ENCODE results near the gene TOP1. TPM values are rescaled to one million over a fixed set of nuclear protein-coding genes. Genes with fewer than 3 reads are reported as not detected.

TOP1 gene
- polyA plus RNA-seq, 3 donors, result 6.9 to 11.5 (median 11.5) TPM

DNA sequence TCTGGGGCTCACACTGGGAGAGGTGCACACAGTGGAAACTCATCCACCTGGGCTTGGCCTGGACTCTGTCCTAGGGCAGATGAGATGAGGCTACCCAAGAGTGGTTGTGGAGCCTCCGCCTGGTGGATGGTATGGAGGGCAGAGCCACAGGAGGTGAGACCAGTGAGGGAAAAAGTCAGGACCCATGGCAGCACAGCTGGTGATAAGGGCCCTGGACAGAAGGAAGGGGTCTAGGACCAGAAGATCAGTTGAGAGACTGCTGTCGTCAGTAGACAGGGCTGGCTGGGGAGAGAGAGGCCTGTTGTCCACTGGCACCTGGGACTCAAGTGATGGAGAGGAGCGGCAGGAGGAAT lies 138.5 kb downstream of the TOP1 start:
- no peak overlapping the region for H2AFZ ChIP-seq (ENCODE audit: insufficient read depth, low read depth, low read length, poor library complexity, severe bottlenecking)
- peaks cover 0 to 6% of the 10 kb centered on the region in 2 donors for H3K27me3 ChIP-seq (ENCODE audit: control insufficient read depth in 2 of 2, insufficient read depth in 2 of 2, low read length in 2 of 2)
- Mint-ChIP-seq H3K27me3 (ENCODE audit: low read depth in 3 of 3) (peaks cover 40 to 65% (median 43%) of the 10 kb centered on the region in 3 donors), H3K9me3 (peaks cover 0 to 2% (median 0%) of the 10 kb centered on the region in 7 donors), H3K4me3 (no peak overlapping the region), H3K4me1 (no peaks in the 10 kb centered on the region), H3K36me3 (peaks cover 8 to 26% of the 10 kb centered on the region in 2 donors), H3K27ac (no peak overlapping the region)
- no peak overlapping the region for H3K27ac ChIP-seq (ENCODE audit: low read depth in 1 of 2, low read length in 2 of 2)
- WGBS (ENCODE audit: insufficient coverage), result 93% methylated on average over 3 of the region's 3 CpGs
- no peaks in the 10 kb centered on the region for H4K20me1 ChIP-seq (ENCODE audit: insufficient read depth, low read length)
- H3K4me1 ChIP-seq (ENCODE audit: control insufficient read depth in 1 of 2, insufficient read depth in 2 of 2, low read length in 2 of 2), result no peaks in the 10 kb centered on the region
- H3K9ac ChIP-seq (ENCODE audit: insufficient read depth, low read length, poor library complexity, severe bottlenecking), result no peak overlapping the region
- no peaks in the 10 kb centered on the region for H3K9me3 ChIP-seq (replicated peaks in 1 of 2; ENCODE audit: control insufficient read depth in 1 of 2, insufficient read depth in 1 of 2, low read length in 2 of 2)
- TF ChIP-seq, protein P1, sequence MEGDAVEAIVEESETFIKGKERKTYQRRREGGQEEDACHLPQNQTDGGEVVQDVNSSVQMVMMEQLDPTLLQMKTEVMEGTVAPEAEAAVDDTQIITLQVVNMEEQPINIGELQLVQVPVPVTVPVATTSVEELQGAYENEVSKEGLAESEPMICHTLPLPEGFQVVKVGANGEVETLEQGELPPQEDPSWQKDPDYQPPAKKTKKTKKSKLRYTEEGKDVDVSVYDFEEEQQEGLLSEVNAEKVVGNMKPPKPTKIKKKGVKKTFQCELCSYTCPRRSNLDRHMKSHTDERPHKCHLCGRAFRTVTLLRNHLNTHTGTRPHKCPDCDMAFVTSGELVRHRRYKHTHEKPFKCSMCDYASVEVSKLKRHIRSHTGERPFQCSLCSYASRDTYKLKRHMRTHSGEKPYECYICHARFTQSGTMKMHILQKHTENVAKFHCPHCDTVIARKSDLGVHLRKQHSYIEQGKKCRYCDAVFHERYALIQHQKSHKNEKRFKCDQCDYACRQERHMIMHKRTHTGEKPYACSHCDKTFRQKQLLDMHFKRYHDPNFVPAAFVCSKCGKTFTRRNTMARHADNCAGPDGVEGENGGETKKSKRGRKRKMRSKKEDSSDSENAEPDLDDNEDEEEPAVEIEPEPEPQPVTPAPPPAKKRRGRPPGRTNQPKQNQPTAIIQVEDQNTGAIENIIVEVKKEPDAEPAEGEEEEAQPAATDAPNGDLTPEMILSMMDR (IDR thresholded peaks at IDR 0.05), result no peak
- no peaks in the 10 kb centered on the region for H3K36me3 ChIP-seq (replicated peaks in 1 of 2; ENCODE audit: control insufficient read depth in 1 of 2, insufficient read depth in 2 of 2, low read length in 2 of 2)
- H3K4me3 ChIP-seq (replicated peaks in 1 of 3; ENCODE audit: low read depth in 2 of 3, low read length in 3 of 3), result no peak overlapping the region
- intact Hi-C loops (cut with micrococcal nuclease), result no loop called here
- no peak overlapping the region for H3K4me2 ChIP-seq (replicated peaks; ENCODE audit: extremely low read depth, low read length, poor library complexity, severe bottlenecking)
- H3K79me2 ChIP-seq (ENCODE audit: insufficient read depth, low read length), result no peaks in the 10 kb centered on the region
- no peak for DNase-seq

DNA sequence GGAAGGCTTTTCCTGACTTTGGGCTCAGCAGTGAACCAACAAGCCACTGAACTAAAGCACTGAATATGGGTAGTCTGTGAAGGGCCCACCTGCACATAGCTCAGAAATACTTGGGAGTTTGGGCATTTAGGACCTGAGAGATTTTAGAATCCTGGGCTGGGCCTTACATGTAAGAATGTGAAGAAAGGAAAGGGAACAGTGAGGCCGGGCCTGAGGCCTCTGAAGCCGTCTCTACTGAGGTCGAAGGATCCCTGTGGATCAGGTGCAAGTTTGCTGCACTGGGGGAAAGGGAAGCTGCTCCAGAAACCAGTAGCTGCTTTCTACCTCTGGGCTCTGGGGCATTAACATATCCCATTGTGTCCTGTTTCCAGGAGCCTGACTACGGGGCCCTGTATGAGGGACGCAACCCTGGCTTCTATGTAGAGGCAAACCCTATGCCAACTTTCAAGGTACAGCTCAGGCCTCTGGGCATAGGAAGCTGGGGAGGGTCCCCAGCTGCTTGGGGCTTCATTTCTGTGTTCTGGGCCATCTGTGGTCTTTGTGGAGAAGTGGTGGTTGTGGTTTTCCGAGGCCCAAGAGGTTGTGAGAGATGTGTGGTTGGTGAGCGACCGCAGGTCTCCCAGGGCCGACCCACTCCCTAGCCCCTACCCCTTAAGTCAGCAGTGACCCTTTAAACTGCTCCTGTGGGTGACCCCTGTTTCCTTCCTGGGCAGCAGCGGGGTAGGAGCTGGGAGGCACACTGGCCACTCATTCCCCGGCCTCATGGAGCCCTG lies 139.0 kb downstream of the TOP1 start:
- no peak for DNase-seq
- Histone ChIP-seq H3K4me3 (replicated peaks in 1 of 3; ENCODE audit: low read depth in 2 of 3, low read length in 3 of 3) (no peak overlapping the region), H3K4me2 (replicated peaks; ENCODE audit: extremely low read depth, low read length, poor library complexity, severe bottlenecking) (no peak overlapping the region), H2AFZ (ENCODE audit: insufficient read depth, low read depth, low read length, poor library complexity, severe bottlenecking) (no peak overlapping the region), H3K4me1 (ENCODE audit: control insufficient read depth in 1 of 2, insufficient read depth in 2 of 2, low read length in 2 of 2) (no peaks in the 10 kb centered on the region), H3K36me3 (replicated peaks in 1 of 2; ENCODE audit: control insufficient read depth in 1 of 2, insufficient read depth in 2 of 2, low read length in 2 of 2) (no peaks in the 10 kb centered on the region), H3K9ac (ENCODE audit: insufficient read depth, low read length, poor library complexity, severe bottlenecking) (no peak overlapping the region), H3K27me3 (ENCODE audit: control insufficient read depth in 2 of 2, insufficient read depth in 2 of 2, low read length in 2 of 2) (peaks cover 0 to 6% of the 10 kb centered on the region in 2 donors), H4K20me1 (ENCODE audit: insufficient read depth, low read length) (no peaks in the 10 kb centered on the region), H3K9me3 (replicated peaks in 1 of 2; ENCODE audit: control insufficient read depth in 1 of 2, insufficient read depth in 1 of 2, low read length in 2 of 2) (no peaks in the 10 kb centered on the region), H3K79me2 (ENCODE audit: insufficient read depth, low read length) (no peaks in the 10 kb centered on the region), H3K27ac (ENCODE audit: low read depth in 1 of 2, low read length in 2 of 2) (no peak overlapping the region)
- H3K4me3 Mint-ChIP-seq, result no peak overlapping the region
- intact Hi-C loops (cut with micrococcal nuclease), result no loop called here
- H3K4me1 Mint-ChIP-seq, result no peaks in the 10 kb centered on the region
- H3K27ac Mint-ChIP-seq, result no peak overlapping the region
- WGBS (ENCODE audit: insufficient coverage), result 34% methylated on average over 4 of the region's 11 CpGs
- peaks cover 8 to 26% of the 10 kb centered on the region in 2 donors for H3K36me3 Mint-ChIP-seq
- peaks cover 0 to 2% (median 0%) of the 10 kb centered on the region in 7 donors for H3K9me3 Mint-ChIP-seq
- TF ChIP-seq, protein P1 (IDR thresholded peaks at IDR 0.05), result no peak
- peaks cover 39 to 63% (median 41%) of the 10 kb centered on the region in 3 donors for H3K27me3 Mint-ChIP-seq (ENCODE audit: low read depth in 3 of 3)

All from CD14-positive monocyte (primary cell).